Activated CD4-positive, alpha-beta T cell treated with anti-CD3 and anti-CD28 coated beads for 36 hours (primary cell): ENCODE results near the gene SLC36A2. TPM values are rescaled to one million over a fixed set of nuclear protein-coding genes. Genes with fewer than 3 reads are reported as not detected.
"Not testable (repeated sequence)": the region's sequence is repeated elsewhere in the genome, so short reads cannot be mapped to it uniquely, and the experiment has no call there.

ENCODE experiments used
- ATAC-seq: fragments of 200-7000 bp; cut with Tn5 transposase; one replicate; pipeline ENCODE4 v1.10.0; 2021; ENCODE audit warnings: mild to moderate bottlenecking, moderate library complexity
- CTCF ChIA-PET: fragments of 350-600 bp; sonication (Branson Sonifier 250); formaldehyde crosslinking; loops from one replicate; lab custom pipeline; 2021; ENCODE audit warnings: antibody characterized with exemption; lab: Charles Lee
- POLR2A ChIA-PET: fragments of 350-600 bp; sonication (Branson Sonifier 250); formaldehyde crosslinking; loops from one replicate; lab custom pipeline; 2021; ENCODE audit warnings: antibody characterized with exemption, inconsistent platforms; lab: Charles Lee
- DNase-seq: peaks from one replicate; pipeline ENCODE4 v3.0.0-alpha.2; 2020
- H3K27ac Mint-ChIP-seq: one replicate; pipeline ENCODE4 v1.8.0; 2021; ENCODE audit warnings: mixed read lengths
- H3K27me3 Mint-ChIP-seq: one replicate; pipeline ENCODE4 v1.8.0; 2021; ENCODE audit warnings: mixed read lengths
- H3K36me3 Mint-ChIP-seq: one replicate; pipeline ENCODE4 v1.8.0; 2021; ENCODE audit warnings: low read depth, mixed read lengths
- H3K4me1 Mint-ChIP-seq: one replicate; pipeline ENCODE4 v1.8.0; 2021; ENCODE audit warnings: mixed read lengths
- H3K4me3 Mint-ChIP-seq: one replicate; pipeline ENCODE4 v1.8.0; 2021; ENCODE audit warnings: mild to moderate bottlenecking, moderate library complexity, mixed read lengths
- H3K9me3 Mint-ChIP-seq: one replicate; pipeline ENCODE4 v1.8.0; 2021; ENCODE audit warnings: low read depth, mixed read lengths
- intact Hi-C, 2 experiments: fragments of 100-400 bp; cut with DNase I in 1 of 2; cut with micrococcal nuclease in 1 of 2; formaldehyde crosslinking; loops; one replicate each; pipeline versions ENCODE4 v1.14.2 to v1.15.1; 2022 to 2024; cut with DNase I, micrococcal nuclease
- total RNA-seq, 2 experiments: library from RNA; stranded (reverse); gene quantifications; one replicate each; pipeline ENCODE4 v1.2.3, GENCODE V29; 2021

Gene SLC36A2
- total RNA-seq, 2 experiments from 2014 or later, result not detected

GRCh38 chr5:151327585-151327984, 19.8 kb downstream of the SLC36A2 start:
- no peak for DNase-seq
- H3K36me3 Mint-ChIP-seq, result no peaks in the 10 kb centered on the region

GRCh38 chr5:151326266-151326665, 21.1 kb downstream of the SLC36A2 start:
- ChIA-PET CTCF (no interaction called here), POLR2A (no interaction called here)
- Mint-ChIP-seq H3K9me3 (no peaks in the 10 kb centered on the region), H3K4me1 (peaks cover 2% of the 10 kb centered on the region), H3K27me3 (peaks cover 7% of the 10 kb centered on the region), H3K27ac (no peak overlapping the region), H3K36me3 (no peaks in the 10 kb centered on the region), H3K4me3 (no peak overlapping the region)
- intact Hi-C loops, result no loop called here
- ATAC-seq (no peak), DNase-seq (no peak)

More at GRCh38 chr5:151327585-151327984, 19.8 kb downstream of the SLC36A2 start:
- POLR2A ChIA-PET, result no interaction called here
- no peak overlapping the region for H3K27ac Mint-ChIP-seq
- CTCF ChIA-PET, result interaction anchor here (0.6 to 1.1 kb wide), 2 partner anchors 8 to 25 kb away, joined by 3 to 4 read pairs; no protein-coding TSS in a partner anchor
- H3K4me1 Mint-ChIP-seq, result peaks cover 2% of the 10 kb centered on the region
- H3K9me3 Mint-ChIP-seq, result no peaks in the 10 kb centered on the region
- H3K27me3 Mint-ChIP-seq, result peaks cover 7% of the 10 kb centered on the region
- intact Hi-C loops, result no loop called here
- ATAC-seq, result no peak
- H3K4me3 Mint-ChIP-seq, result no peak overlapping the region

- no peak overlapping the region for H3K27ac Mint-ChIP-seq
- ChIA-PET CTCF (interaction anchor here (0.7 to 2.0 kb wide), 3 partner anchors 28 to 474 kb away, joined by 3 to 7 read pairs (median 4); no protein-coding TSS in a partner anchor), POLR2A (no interaction called here)
- ATAC-seq (no peak), DNase-seq (no peak)
- H3K9me3 Mint-ChIP-seq, result no peaks in the 10 kb centered on the region
- no peak overlapping the region for H3K4me3 Mint-ChIP-seq
- H3K27me3 Mint-ChIP-seq, result peaks cover 8% of the 10 kb centered on the region
- no peaks in the 10 kb centered on the region for H3K36me3 Mint-ChIP-seq
- no peaks in the 10 kb centered on the region for H3K4me1 Mint-ChIP-seq
- intact Hi-C loops, result no loop called here
Measured at GRCh38 chr5:151320481-151320880, 26.9 kb downstream of the SLC36A2 start.

GRCh38 chr5:151318850-151319732, 28.3 kb downstream of the SLC36A2 start:
- H3K9me3 Mint-ChIP-seq, result no peaks in the 10 kb centered on the region
- ChIA-PET CTCF (interaction anchor here (1.0 to 2.0 kb wide), 6 partner anchors 9 to 216 kb away, joined by 3 to 7 read pairs (median 4); no protein-coding TSS in a partner anchor), POLR2A (no interaction called here)
- no peaks in the 10 kb centered on the region for H3K4me1 Mint-ChIP-seq
- DNase-seq (peak; percentile 9), ATAC-seq (no peak)
- no peaks in the 10 kb centered on the region for H3K36me3 Mint-ChIP-seq
- no peak overlapping the region for H3K27ac Mint-ChIP-seq
- H3K27me3 Mint-ChIP-seq, result peaks cover 10% of the 10 kb centered on the region
- intact Hi-C loops, result loop anchor here (2.0 to 5.0 kb wide), 4 partner anchors 37 to 334 kb away; no protein-coding TSS in a partner anchor
- no peak overlapping the region for H3K4me3 Mint-ChIP-seq

GRCh38 chr5:151317871-151318270, 29.5 kb downstream of the SLC36A2 start:
- H3K4me3 Mint-ChIP-seq, result no peak overlapping the region
- no peaks in the 10 kb centered on the region for H3K4me1 Mint-ChIP-seq
- H3K9me3 Mint-ChIP-seq, result no peaks in the 10 kb centered on the region
- ChIA-PET POLR2A (no interaction called here), CTCF (interaction anchor here (0.6 to 2.8 kb wide), 8 partner anchors 31 to 825 kb away, joined by 3 to 15 read pairs (median 4); no protein-coding TSS in a partner anchor)
- H3K36me3 Mint-ChIP-seq, result no peaks in the 10 kb centered on the region
- intact Hi-C loops, result loop anchor here (2.0 to 5.0 kb wide), 4 partner anchors 36 to 335 kb away; no protein-coding TSS in a partner anchor
- H3K27ac Mint-ChIP-seq, result no peak overlapping the region
- peaks cover 8% of the 10 kb centered on the region for H3K27me3 Mint-ChIP-seq
- ATAC-seq (no peak), DNase-seq (no peak)

- no peaks in the 10 kb centered on the region for H3K36me3 Mint-ChIP-seq
- POLR2A ChIA-PET, result interaction anchor here (0.6 to 0.9 kb wide), 4 partner anchors 12 to 801 kb away, joined by 4 to 5 read pairs (median 4); partner anchors contain the start of gene SLC36A3
- ATAC-seq, result peak; percentile 66
Measured at GRCh38 chr5:151315998-151316597, 31.3 kb downstream of the SLC36A2 start.

GRCh38 chr5:151313357-151313756, 34.0 kb downstream of the SLC36A2 start:
- ATAC-seq, result no peak
- no peaks in the 10 kb centered on the region for H3K36me3 Mint-ChIP-seq
- H3K27ac Mint-ChIP-seq, result no peak overlapping the region
- POLR2A ChIA-PET, result no interaction called here
- H3K4me1 Mint-ChIP-seq, result no peaks in the 10 kb centered on the region
- no peak for DNase-seq
- CTCF ChIA-PET, result interaction anchor here (0.9 to 1.0 kb wide), 2 partner anchors 25 to 262 kb away, joined by 3 read pairs; no protein-coding TSS in a partner anchor
- H3K27me3 Mint-ChIP-seq, result peaks cover 14% of the 10 kb centered on the region
- H3K4me3 Mint-ChIP-seq, result no peak overlapping the region
- intact Hi-C loops, result no loop called here
- H3K9me3 Mint-ChIP-seq, result peaks cover 7% of the 10 kb centered on the region

More at GRCh38 chr5:151315998-151316597, 31.3 kb downstream of the SLC36A2 start:
- H3K27me3 Mint-ChIP-seq, result peaks cover 11% of the 10 kb centered on the region
- CTCF ChIA-PET, result interaction anchor here (0.6 to 2.8 kb wide), 27 partner anchors 15 to 335 kb away, joined by 3 to 15 read pairs (median 4); partner anchors contain the start of genes GM2A and SLC36A2
- H3K4me3 Mint-ChIP-seq, result no peak overlapping the region
- intact Hi-C loops, result loop anchor here (1.0 to 5.0 kb wide), 4 partner anchors 32 to 189 kb away; no protein-coding TSS in a partner anchor
- peaks cover 3% of the 10 kb centered on the region for H3K9me3 Mint-ChIP-seq
- DNase-seq, result peak; percentile 80
- H3K27ac Mint-ChIP-seq, result no peak overlapping the region
- H3K4me1 Mint-ChIP-seq, result no peaks in the 10 kb centered on the region

GRCh38 chr5:151312756-151313324, 34.5 kb downstream of the SLC36A2 start:
- CTCF ChIA-PET, result no interaction called here
- Mint-ChIP-seq H3K4me1 (no peaks in the 10 kb centered on the region), H3K27me3 (peaks cover 14% of the 10 kb centered on the region), H3K4me3 (no peak overlapping the region), H3K36me3 (no peaks in the 10 kb centered on the region), H3K9me3 (peaks cover 7% of the 10 kb centered on the region), H3K27ac (no peak overlapping the region)
- DNase-seq, result no peak
- POLR2A ChIA-PET, result no interaction called here
- no peak for ATAC-seq
- intact Hi-C loops, result no loop called here

GRCh38 chr5:151310932-151311331, 36.4 kb downstream of the SLC36A2 start:
- intact Hi-C loops, result no loop called here
- ATAC-seq (no peak), DNase-seq (no peak)
- CTCF ChIA-PET, result interaction anchor here (0.5 kb wide), 1 partner anchor 71 kb away, joined by 5 read pairs; no protein-coding TSS in a partner anchor
- Mint-ChIP-seq H3K4me1 (no peaks in the 10 kb centered on the region), H3K9me3 (peaks cover 7% of the 10 kb centered on the region), H3K36me3 (no peaks in the 10 kb centered on the region), H3K27ac (no peak overlapping the region), H3K4me3 (no peak overlapping the region), H3K27me3 (peaks cover 16% of the 10 kb centered on the region)
- POLR2A ChIA-PET, result no interaction called here

- H3K27me3 Mint-ChIP-seq, result peaks cover 12% of the 10 kb centered on the region
- H3K27ac Mint-ChIP-seq, H3K4me3 Mint-ChIP-seq, H3K36me3 Mint-ChIP-seq, ATAC-seq, H3K4me1 Mint-ChIP-seq, POLR2A ChIA-PET, CTCF ChIA-PET, DNase-seq, H3K9me3 Mint-ChIP-seq, intact Hi-C loops: not testable (repeated sequence)
Measured at GRCh38 chr5:151309821-151310220, 37.5 kb downstream of the SLC36A2 start.

GRCh38 chr5:151309266-151309665, 38.1 kb downstream of the SLC36A2 start:
- intact Hi-C loops, DNase-seq, CTCF ChIA-PET, H3K9me3 Mint-ChIP-seq, H3K36me3 Mint-ChIP-seq, ATAC-seq, H3K4me1 Mint-ChIP-seq, H3K4me3 Mint-ChIP-seq, POLR2A ChIA-PET, H3K27ac Mint-ChIP-seq: not testable (repeated sequence)
- peaks cover 12% of the 10 kb centered on the region for H3K27me3 Mint-ChIP-seq
